Measurements from ENCODE around the gene MBNL1.

GRCh38 chr3:152486364-152486763 is 217.6 kb downstream of the MBNL1 start:
- TF ChIP-seq CTCF (conservative IDR thresholded peaks at IDR 0.05 in 1 of 2, IDR thresholded peaks at IDR 0.05 in 1 of 2; ENCODE audit: extremely low read depth in 1 of 2, insufficient read depth in 1 of 2, low read depth in 1 of 2, low read length in 2 of 2) (no peak), EZH2 (IDR thresholded peaks at IDR 0.05; ENCODE audit: borderline replicate concordance, low read length) (no peak)

Data from mammary epithelial cell (primary cell).